ENCODE data around the gene NLGN1.

DNA sequence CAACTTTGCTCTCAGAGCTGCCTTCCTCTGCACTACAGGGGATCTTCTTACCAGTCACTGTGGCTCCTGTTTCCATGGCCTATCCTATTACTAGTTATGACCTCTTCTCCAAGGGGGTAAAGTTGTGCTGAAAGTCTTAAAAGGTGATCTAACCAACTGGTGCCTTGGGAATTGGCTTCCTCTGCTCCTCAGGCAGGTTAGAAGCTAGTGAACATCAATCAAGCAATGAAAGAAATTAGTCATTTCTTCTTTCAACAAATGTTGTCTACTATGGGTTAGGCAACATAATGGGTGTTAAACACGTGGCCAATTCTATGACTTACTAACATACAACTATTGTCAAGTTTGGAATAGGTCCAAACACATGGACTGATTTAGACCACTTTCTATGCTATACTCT, 890.2 kb downstream of the NLGN1 start:
- no peak for TF ChIP-seq GATA2 (IDR thresholded peaks at IDR 0.05; ENCODE audit: low read depth, low read length)
- TF ChIP-seq GATA3 (IDR thresholded peaks at IDR 0.05; ENCODE audit: low read depth, low read length), result no peak

Measured in SH-SY5Y (cell line).